Tibial nerve (tissue), 4 donors: Measurements from ENCODE around the gene MGAT3.

ENCODE experiments used
- CTCF ChIP-seq, 5 experiments: fragments of 200-600 bp in 3 of 5; fragments of 450-650 bp in 2 of 5; sonication (generic) in 3 of 5; IDR thresholded peaks; one replicate each; pipeline ENCODE4 v1.5.1; 2016 to 2019; ENCODE audit warnings: antibody characterized with exemption in 5 of 5, mild to moderate bottlenecking in 3 of 5, moderate library complexity in 2 of 5
- EP300 ChIP-seq, 2 donors: sonication (generic); formaldehyde crosslinking; IDR thresholded peaks; one replicate each; pipeline ENCODE4 v1.6.1; 2017; ENCODE audit warnings: antibody characterized with exemption in 2 of 2, mild to moderate bottlenecking in 1 of 2
- POLR2A ChIP-seq, 2 donors: fragments of 450-650 bp; IDR thresholded peaks; one replicate each; pipeline ENCODE4 v1.6.1; 2017; ENCODE audit warnings: antibody characterized with exemption in 2 of 2, mild to moderate bottlenecking in 2 of 2, moderate library complexity in 2 of 2

- no peak for TF ChIP-seq CTCF (IDR thresholded peaks at IDR 0.05)
- TF ChIP-seq POLR2A (IDR thresholded peaks at IDR 0.05) = no peak
- TF ChIP-seq EP300 (IDR thresholded peaks at IDR 0.05) = no peak
These were observed 25.5 kb upstream of the MGAT3 start for GRCh38 chr22:39431216-39431801.
